Neural progenitor cell (in vitro differentiated cells): ENCODE data around the gene MCRIP2.

Source experiments
- EZH2 ChIP-seq: fragments of 200-600 bp; sonication (generic); IDR thresholded peaks from 2 replicates; pipeline ENCODE4 v1.6.1; 2017; ENCODE audit warnings: antibody characterized with exemption, mild to moderate bottlenecking, moderate library complexity
- TF ChIP-seq, protein P1 (sequence below): fragments of 200-600 bp; sonication (generic); IDR thresholded peaks from 2 replicates; pipeline ENCODE4 v1.5.1; 2017; ENCODE audit warnings: antibody characterized with exemption, mild to moderate bottlenecking

DNA sequence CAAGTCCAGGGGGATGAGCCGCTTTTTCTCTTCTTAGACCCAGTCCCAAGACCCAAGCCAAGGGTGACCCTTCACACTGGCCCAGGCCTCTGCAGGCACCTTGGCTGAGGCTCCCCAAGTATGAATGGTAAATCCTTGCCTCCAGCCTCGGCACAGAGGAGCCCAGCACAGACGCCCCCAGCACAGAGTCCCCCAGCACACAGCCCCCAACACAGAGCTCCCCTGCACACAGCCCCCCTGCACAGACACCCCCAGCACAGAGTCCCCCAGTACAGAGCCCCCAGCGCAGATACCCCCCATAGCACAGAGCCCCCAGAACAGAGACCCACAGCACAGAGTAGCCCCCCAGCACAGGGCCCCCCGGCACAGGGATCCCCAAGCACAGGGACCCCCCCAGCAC is 1.0 kb upstream of the MCRIP2 start:
- TF ChIP-seq, protein P1, sequence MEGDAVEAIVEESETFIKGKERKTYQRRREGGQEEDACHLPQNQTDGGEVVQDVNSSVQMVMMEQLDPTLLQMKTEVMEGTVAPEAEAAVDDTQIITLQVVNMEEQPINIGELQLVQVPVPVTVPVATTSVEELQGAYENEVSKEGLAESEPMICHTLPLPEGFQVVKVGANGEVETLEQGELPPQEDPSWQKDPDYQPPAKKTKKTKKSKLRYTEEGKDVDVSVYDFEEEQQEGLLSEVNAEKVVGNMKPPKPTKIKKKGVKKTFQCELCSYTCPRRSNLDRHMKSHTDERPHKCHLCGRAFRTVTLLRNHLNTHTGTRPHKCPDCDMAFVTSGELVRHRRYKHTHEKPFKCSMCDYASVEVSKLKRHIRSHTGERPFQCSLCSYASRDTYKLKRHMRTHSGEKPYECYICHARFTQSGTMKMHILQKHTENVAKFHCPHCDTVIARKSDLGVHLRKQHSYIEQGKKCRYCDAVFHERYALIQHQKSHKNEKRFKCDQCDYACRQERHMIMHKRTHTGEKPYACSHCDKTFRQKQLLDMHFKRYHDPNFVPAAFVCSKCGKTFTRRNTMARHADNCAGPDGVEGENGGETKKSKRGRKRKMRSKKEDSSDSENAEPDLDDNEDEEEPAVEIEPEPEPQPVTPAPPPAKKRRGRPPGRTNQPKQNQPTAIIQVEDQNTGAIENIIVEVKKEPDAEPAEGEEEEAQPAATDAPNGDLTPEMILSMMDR, result no peak
- no peak for TF ChIP-seq EZH2
